ENCODE results near the gene MORN5. TPM values are rescaled to one million over a fixed set of nuclear protein-coding genes. Genes with fewer than 3 reads are reported as not detected.

The MORN5 gene
- total and polyA plus RNA-seq, 3 donors from 2014 or later = 19.2 to 183 (median 34.7) TPM

DNA sequence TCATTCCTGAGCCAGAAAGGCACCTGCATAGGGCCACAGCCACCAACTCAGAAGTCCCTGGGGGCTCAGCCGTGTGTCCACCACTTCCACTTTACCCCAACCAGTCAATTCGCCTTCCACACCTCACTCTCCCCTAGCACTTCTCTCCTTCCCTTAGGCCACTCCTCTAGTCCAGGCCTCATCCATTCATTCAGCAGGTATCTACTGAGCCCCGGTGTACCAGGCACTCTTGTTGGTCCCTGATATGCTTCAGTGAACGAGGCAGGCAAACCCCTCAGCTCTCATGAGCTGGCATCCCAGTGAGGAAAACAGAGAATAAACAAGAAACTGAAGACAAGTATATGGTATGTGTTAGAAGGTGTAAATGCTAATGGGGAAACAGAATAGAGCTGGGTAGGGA lies 28.9 kb upstream of the MORN5 start:
- no peak for TF ChIP-seq POLR2A (IDR thresholded peaks at IDR 0.05)
- TF ChIP-seq, protein P1, sequence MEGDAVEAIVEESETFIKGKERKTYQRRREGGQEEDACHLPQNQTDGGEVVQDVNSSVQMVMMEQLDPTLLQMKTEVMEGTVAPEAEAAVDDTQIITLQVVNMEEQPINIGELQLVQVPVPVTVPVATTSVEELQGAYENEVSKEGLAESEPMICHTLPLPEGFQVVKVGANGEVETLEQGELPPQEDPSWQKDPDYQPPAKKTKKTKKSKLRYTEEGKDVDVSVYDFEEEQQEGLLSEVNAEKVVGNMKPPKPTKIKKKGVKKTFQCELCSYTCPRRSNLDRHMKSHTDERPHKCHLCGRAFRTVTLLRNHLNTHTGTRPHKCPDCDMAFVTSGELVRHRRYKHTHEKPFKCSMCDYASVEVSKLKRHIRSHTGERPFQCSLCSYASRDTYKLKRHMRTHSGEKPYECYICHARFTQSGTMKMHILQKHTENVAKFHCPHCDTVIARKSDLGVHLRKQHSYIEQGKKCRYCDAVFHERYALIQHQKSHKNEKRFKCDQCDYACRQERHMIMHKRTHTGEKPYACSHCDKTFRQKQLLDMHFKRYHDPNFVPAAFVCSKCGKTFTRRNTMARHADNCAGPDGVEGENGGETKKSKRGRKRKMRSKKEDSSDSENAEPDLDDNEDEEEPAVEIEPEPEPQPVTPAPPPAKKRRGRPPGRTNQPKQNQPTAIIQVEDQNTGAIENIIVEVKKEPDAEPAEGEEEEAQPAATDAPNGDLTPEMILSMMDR (IDR thresholded peaks at IDR 0.05) = no peak
- Histone ChIP-seq H3K4me1 (peaks cover 5% of the 10 kb centered on the region), H3K27me3 (no peaks in the 10 kb centered on the region), H3K27ac (no peak overlapping the region), H3K4me3 (no peak overlapping the region), H3K36me3 (ENCODE audit: low read depth, missing control alignments) (no peaks in the 10 kb centered on the region), H3K9me3 (no peaks in the 10 kb centered on the region)
- intact Hi-C loops (cut with DNase I; ENCODE audit: low total_unique reads) = no loop called here
- DNase-seq = no peak
- WGBS, 2 donors = 84 to 89% methylated on average over 4 of the region's 4 CpGs

DNA sequence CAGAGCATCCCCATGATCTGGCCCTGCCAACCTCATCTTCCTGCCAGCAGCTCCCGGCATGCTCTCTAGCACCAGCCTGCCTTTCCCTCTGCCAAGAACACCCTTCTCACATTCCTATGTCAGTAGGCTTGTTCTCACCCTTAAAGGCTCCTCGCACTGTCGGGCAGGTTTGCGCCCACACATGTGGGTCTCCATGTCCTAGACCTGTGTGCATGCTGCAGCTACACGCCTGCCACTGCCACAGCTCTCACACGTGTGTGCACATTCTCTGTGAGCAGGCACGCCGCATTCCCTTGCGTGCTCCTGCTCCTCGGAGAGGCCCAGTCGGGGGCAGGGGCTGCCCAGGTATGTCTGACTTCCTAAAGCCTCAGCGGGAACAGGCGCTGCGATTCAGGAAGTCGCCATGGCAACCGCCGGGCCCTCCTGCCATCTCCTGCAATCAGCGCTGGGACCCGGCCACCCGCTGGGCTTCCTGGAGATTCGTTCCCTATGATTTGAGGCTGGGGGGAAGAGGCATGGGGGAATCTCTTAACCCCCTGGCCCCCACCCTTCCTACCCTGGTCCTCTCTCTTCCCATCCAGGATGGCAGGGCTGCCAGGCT lies 28.2 kb upstream of the MORN5 start:
- intact Hi-C loops (cut with DNase I; ENCODE audit: low total_unique reads) = no loop called here
- 46 to 47% methylated on average over 21 of the region's 21 CpGs for WGBS, 2 donors
- TF ChIP-seq POLR2A (IDR thresholded peaks at IDR 0.05) = no peak
- TF ChIP-seq, protein P1 (IDR thresholded peaks at IDR 0.05) = no peak
- H3K4me3 ChIP-seq = no peak overlapping the region
- H3K4me1 ChIP-seq = no peaks in the 10 kb centered on the region
- no peaks in the 10 kb centered on the region for H3K9me3 ChIP-seq
- H3K27ac ChIP-seq = no peak overlapping the region
- DNase-seq = no peak
- no peaks in the 10 kb centered on the region for H3K36me3 ChIP-seq (ENCODE audit: low read depth, missing control alignments)
- no peaks in the 10 kb centered on the region for H3K27me3 ChIP-seq

DNA sequence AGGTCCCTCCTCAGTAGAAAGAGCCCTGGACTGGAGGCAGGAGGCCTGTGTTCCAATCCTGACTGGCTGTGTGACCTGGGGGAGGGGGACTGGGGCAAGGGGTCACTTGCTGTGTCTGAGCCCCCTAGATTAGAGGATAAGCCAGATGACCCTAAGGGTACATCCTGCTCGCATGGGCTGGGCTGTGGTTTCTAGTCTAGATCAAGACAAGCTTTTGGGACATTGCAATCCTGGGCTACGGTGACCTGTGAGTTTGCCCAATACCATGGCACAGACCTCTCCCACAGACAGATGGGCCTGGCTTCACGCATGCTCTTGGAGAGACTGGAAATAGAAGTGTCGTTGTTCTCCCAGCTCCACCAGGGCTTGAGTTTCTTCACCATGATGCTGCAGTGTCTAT lies 27.2 kb upstream of the MORN5 start:
- no peak overlapping the region for H3K4me3 ChIP-seq
- no peaks in the 10 kb centered on the region for H3K36me3 ChIP-seq (ENCODE audit: low read depth, missing control alignments)
- no peaks in the 10 kb centered on the region for H3K9me3 ChIP-seq
- 91 to 97% methylated on average over 4 of the region's 4 CpGs for WGBS, 2 donors
- no peak for TF ChIP-seq POLR2A (IDR thresholded peaks at IDR 0.05)
- TF ChIP-seq, protein P1 (IDR thresholded peaks at IDR 0.05) = no peak
- H3K27me3 ChIP-seq = no peaks in the 10 kb centered on the region
- intact Hi-C loops (cut with DNase I; ENCODE audit: low total_unique reads) = no loop called here
- no peak for DNase-seq
- H3K27ac ChIP-seq = no peak overlapping the region
- H3K4me1 ChIP-seq = no peaks in the 10 kb centered on the region

DNA sequence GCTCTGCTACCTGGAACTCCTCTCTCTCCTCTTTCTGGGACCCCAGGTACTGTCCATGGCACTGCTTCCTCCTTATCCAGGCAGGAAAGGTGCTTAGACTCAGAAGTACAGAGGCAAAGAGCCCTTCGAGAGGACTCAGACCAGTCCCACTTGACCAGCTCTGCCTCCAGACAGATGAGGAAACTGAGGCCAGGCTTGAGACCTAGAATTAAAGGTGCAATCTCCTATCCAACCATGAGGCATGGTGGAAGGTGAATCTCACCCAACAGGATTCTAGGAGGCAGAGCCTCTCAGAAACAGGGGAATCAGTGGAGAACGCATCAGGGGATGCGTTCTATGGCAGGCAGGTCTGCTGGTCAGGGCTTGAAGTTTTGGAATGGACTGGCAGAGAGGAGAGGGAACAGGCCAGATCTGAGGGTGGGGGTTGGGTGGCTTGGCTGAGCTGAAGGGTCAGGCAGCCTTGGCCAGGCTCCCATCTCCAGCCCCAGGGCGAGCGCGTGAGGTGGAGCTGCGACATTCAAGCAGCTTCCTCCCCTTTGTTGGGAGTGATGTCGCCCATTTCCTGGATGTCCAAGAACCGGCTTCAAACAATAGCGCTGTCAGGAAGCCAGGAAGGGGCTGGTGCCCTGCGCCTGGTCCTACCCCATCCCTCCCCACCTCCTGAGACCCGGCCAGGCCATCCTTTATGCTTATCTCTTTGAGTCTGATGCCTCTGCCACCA lies 26.3 kb upstream of the MORN5 start:
- intact Hi-C loops (cut with DNase I; ENCODE audit: low total_unique reads) = no loop called here
- Histone ChIP-seq H3K27me3 (no peaks in the 10 kb centered on the region), H3K4me3 (no peak overlapping the region), H3K27ac (no peak overlapping the region), H3K36me3 (ENCODE audit: low read depth, missing control alignments) (no peaks in the 10 kb centered on the region), H3K9me3 (no peaks in the 10 kb centered on the region), H3K4me1 (no peaks in the 10 kb centered on the region)
- DNase-seq = no peak
- 78 to 86% methylated on average over 12 of the region's 12 CpGs for WGBS, 2 donors
- TF ChIP-seq, protein P1 (IDR thresholded peaks at IDR 0.05) = no peak
- no peak for TF ChIP-seq POLR2A (IDR thresholded peaks at IDR 0.05)

All from testis (tissue), 3 donors.